ENCODE measurements around the gene TOR1A.

DNA sequence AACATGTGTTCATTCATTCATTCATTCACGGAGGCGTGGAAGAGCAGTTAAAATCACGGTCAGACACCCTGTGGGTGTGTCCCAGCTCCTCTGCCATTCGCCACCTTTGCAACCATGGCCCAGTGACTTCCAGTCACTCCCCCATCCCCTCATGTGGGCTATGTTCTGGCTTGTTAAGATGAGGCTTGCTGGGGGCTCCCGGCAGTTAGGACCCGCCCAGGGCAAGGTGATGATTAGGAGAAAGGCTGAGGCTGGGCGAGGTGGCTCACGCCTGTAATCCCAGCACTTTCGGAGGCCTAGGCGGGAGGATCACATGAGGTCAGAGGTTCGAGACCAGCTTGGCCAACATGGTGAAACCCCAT lies 46.2 kb downstream of the TOR1A start:
- TF ChIP-seq, protein P1, sequence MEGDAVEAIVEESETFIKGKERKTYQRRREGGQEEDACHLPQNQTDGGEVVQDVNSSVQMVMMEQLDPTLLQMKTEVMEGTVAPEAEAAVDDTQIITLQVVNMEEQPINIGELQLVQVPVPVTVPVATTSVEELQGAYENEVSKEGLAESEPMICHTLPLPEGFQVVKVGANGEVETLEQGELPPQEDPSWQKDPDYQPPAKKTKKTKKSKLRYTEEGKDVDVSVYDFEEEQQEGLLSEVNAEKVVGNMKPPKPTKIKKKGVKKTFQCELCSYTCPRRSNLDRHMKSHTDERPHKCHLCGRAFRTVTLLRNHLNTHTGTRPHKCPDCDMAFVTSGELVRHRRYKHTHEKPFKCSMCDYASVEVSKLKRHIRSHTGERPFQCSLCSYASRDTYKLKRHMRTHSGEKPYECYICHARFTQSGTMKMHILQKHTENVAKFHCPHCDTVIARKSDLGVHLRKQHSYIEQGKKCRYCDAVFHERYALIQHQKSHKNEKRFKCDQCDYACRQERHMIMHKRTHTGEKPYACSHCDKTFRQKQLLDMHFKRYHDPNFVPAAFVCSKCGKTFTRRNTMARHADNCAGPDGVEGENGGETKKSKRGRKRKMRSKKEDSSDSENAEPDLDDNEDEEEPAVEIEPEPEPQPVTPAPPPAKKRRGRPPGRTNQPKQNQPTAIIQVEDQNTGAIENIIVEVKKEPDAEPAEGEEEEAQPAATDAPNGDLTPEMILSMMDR (IDR thresholded peaks at IDR 0.05) = no peak
- TF ChIP-seq POLR2A (IDR thresholded peaks at IDR 0.05) = no peak
